Stimulated activated CD4-positive, alpha-beta T cell treated with anti-CD3 and anti-CD28 coated beads, Interleukin-12 subunit alpha, Interleukin-12 subunit beta, amount 100 ng/mL, for 4 hours (primary cell): ENCODE data around the gene ZNF799.
"Not testable (repeated sequence)": the region's sequence is repeated elsewhere in the genome, so short reads cannot be mapped to it uniquely, and the experiment has no call there.

Source experiments
- DNase-seq: peaks from one replicate; pipeline ENCODE4 v3.0.0-alpha.2; 2020

Gene ZNF799

DNA sequence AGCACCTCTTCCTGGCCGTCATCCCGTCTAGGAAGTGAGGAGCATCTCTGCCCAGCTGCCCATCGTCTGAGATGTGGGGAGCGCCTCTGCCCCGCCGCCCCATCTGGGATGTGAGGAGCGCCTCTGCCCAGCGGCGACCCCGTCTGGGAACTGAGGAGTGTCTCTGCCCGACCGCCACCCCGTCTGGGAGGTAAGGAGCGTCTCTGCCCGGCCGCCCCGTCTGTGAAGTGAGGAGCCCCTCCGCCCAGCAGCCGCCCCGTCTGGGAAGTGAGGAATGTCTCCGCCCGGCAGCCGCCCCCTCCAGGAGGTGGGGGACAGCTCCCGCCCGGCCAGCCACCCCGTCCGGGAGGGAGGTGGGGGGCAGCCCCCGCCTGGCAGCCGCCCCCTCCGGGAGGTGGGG lies 38.8 kb downstream of the ZNF799 start:
- DNase-seq, result not testable (repeated sequence)

DNA sequence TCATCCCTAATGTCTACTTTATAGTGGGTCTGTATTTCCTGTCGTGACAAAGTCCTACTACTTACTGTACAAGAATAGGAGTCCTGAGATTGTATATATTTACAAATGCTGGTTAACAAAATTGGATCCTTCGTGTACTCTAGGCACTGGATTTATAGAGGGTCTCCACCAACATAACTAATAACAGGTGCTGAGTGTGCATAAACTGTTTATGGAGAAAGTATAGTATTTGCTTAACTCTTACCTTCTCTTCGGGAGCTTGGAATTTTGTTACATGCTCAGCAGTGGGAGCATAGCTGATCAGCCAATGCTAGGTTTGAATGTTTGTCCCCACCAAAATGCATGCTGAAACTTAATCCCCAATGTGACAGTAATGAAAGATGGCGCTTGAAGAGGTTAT lies 47.7 kb downstream of the ZNF799 start:
- DNase-seq, result no peak

DNA sequence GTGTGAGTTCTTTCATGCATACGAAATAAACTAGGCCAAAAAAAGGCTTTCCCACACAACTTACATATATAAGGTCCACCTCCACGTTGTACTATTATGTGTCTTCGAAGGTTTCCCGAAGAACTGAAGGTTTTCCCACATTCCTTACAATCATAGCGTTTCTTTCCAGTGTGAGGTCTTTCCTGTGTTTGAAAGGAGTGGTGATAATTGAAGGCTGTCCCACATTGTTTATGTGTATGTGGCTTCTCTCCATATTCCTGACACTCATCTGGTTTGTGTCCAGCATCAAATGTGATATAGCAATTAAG lies 50.2 kb downstream of the ZNF799 start:
- no peak for DNase-seq

GRCh38 chr19:12350185-12350889 lies 50.7 kb downstream of the ZNF799 start:
- DNase-seq, result no peak

DNA sequence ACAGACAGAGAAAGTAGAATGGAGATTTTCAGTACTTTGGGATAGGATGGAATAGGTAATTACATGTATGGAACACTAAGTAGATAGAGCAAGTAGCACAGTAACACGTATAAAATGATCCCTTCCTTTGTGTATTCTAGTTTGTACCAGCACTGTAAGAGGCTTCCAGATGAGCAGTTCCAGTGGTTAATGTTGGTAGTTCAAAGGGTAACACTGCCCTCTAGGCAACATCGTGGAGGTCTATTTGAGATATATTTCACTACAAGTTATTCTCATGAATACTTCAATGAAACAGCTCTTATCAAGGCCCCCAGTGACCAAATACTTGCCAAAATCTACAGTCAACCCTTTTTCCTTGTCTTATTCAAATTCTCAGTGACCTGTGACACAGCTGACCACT lies 54.2 kb downstream of the ZNF799 start:
- DNase-seq, result no peak

GRCh38 chr19:12345197-12345596 lies 55.9 kb downstream of the ZNF799 start:
- no peak for DNase-seq
